Nephron progenitor cell (in vitro differentiated cells): ENCODE data around the gene CHRDL2.

ENCODE experiments used
- DNase-seq: peaks from one replicate; pipeline ENCODE4 v3.0.0; 2021
- H3K27ac Mint-ChIP-seq: 2 replicates; pipeline ENCODE4 v1.8.0; 2021; ENCODE audit warnings: mild to moderate bottlenecking, moderate library complexity, mixed read lengths
- H3K27me3 Mint-ChIP-seq: 2 replicates; pipeline ENCODE4 v1.8.0; 2021; ENCODE audit warnings: mild to moderate bottlenecking, low read depth, mixed read lengths; ENCODE audit not compliant: poor library complexity
- H3K36me3 Mint-ChIP-seq: 2 replicates; pipeline ENCODE4 v1.8.0; 2021; ENCODE audit warnings: low read depth, mixed read lengths
- H3K4me1 Mint-ChIP-seq: 2 replicates; pipeline ENCODE4 v1.8.0; 2021; ENCODE audit warnings: mixed read lengths
- H3K4me3 Mint-ChIP-seq: 2 replicates; pipeline ENCODE4 v1.8.0; 2021; ENCODE audit warnings: mild to moderate bottlenecking, moderate library complexity, mixed read lengths
- H3K9me3 Mint-ChIP-seq: 2 replicates; pipeline ENCODE4 v1.8.0; 2021; ENCODE audit warnings: mild to moderate bottlenecking, moderate library complexity, mixed read lengths
- CTCF ChIP-seq: fragments of 200-600 bp; sonication (generic); IDR thresholded peaks from 2 replicates; pipeline ENCODE4 v1.5.0; 2021; ENCODE audit warnings: antibody characterized with exemption

Gene CHRDL2

GRCh38 chr11:74702383-74703007, 28.7 kb downstream of the CHRDL2 start:
- no peaks in the 10 kb centered on the region for H3K36me3 Mint-ChIP-seq
- H3K4me3 Mint-ChIP-seq, result no peak overlapping the region
- H3K9me3 Mint-ChIP-seq, result no peaks in the 10 kb centered on the region
- peak; percentile 76 for DNase-seq
- no peak overlapping the region for H3K27ac Mint-ChIP-seq
- peaks cover 5% of the 10 kb centered on the region for H3K4me1 Mint-ChIP-seq
- H3K27me3 Mint-ChIP-seq, result peaks cover 21% of the 10 kb centered on the region
- TF ChIP-seq CTCF, result peak; percentile 92

GRCh38 chr11:74701351-74701750, 29.9 kb downstream of the CHRDL2 start:
- H3K36me3 Mint-ChIP-seq, result no peaks in the 10 kb centered on the region
- H3K9me3 Mint-ChIP-seq, result no peaks in the 10 kb centered on the region
- TF ChIP-seq CTCF, result no peak
- H3K27ac Mint-ChIP-seq, result no peak overlapping the region
- H3K4me3 Mint-ChIP-seq, result no peak overlapping the region
- no peak for DNase-seq
- peaks cover 14% of the 10 kb centered on the region for H3K4me1 Mint-ChIP-seq
- H3K27me3 Mint-ChIP-seq, result peaks cover 20% of the 10 kb centered on the region

DNA sequence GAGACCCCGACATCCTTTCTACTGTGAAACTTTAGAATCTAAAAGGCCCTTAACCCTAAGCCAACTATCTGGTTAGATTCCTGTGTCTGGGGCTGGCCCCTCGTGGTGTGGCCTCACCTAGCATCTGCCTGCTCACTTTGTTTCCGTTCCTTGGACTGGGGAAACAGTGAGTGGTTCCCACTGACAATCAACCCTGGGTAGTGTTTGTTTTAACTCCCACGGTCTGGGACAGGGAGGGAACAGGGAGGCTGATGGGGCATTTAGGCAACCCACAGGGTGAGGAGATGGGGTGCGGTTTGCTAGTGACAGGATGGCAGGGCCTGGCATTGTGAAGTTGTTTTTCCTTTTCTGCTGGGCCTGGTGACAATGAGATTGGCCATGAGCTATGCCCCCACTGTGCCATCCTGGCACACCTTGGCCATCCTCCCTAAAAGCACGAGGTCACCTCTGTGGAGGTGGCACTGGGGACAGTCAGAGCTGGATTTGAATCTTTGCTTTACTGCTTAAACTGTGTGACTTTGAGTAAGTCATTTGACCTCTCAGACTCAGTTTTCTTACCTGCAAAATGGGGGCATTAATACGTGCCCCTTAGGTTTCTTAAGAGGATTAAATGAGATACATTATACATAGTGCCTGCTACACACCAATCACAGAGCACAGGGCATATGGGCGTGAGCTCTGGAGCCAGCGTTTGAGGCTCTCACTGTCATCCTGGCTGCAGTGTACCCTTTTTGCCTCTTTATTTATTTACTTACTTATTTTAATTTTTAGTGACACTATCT, 31.4 kb downstream of the CHRDL2 start:
- TF ChIP-seq CTCF, result no peak
- no peaks in the 10 kb centered on the region for H3K36me3 Mint-ChIP-seq
- H3K4me3 Mint-ChIP-seq, result no peak overlapping the region
- no peak for DNase-seq
- no peaks in the 10 kb centered on the region for H3K9me3 Mint-ChIP-seq
- no peak overlapping the region for H3K27ac Mint-ChIP-seq
- H3K27me3 Mint-ChIP-seq, result peaks cover 21% of the 10 kb centered on the region
- H3K4me1 Mint-ChIP-seq, result peaks cover 19% of the 10 kb centered on the region

DNA sequence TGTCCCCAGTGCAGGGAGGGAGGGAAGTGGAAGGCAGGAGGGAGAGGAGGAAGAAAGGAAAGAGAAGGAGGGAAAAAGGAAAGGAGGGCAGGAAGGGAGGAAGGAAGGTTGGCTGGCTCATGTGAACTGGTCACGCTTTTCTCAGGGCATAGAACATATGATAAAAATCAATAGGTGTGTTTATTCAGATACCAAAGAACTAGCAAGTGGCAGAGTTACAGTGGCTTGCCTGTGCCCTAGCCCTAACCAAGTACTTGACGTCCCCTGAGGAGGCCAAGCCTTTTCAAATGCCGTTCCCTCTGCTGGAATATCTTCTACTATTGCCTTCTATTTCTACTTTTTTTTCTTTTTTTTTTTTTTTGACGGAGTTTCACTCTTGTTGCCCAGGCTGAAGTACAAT, 33.5 kb downstream of the CHRDL2 start:
- H3K27me3 Mint-ChIP-seq, result peaks cover 32% of the 10 kb centered on the region
- H3K9me3 Mint-ChIP-seq, result no peaks in the 10 kb centered on the region

GRCh38 chr11:74696939-74697675, 34.1 kb downstream of the CHRDL2 start:
- peak; percentile 36 for DNase-seq
- Mint-ChIP-seq H3K4me1 (peaks cover 24% of the 10 kb centered on the region), H3K36me3 (no peaks in the 10 kb centered on the region), H3K4me3 (peak overlapping the region; percentile 28), H3K27ac (no peak overlapping the region), H3K27me3 (peaks cover 29% of the 10 kb centered on the region), H3K9me3 (no peaks in the 10 kb centered on the region)
- no peak for TF ChIP-seq CTCF

More for the DNA sequence above, 33.5 kb downstream of the CHRDL2 start:
- peaks cover 24% of the 10 kb centered on the region for H3K4me1 Mint-ChIP-seq
- no peak for TF ChIP-seq CTCF
- H3K4me3 Mint-ChIP-seq, result no peak overlapping the region
- no peak for DNase-seq
- no peaks in the 10 kb centered on the region for H3K36me3 Mint-ChIP-seq
- no peak overlapping the region for H3K27ac Mint-ChIP-seq
